Neural progenitor cell (in vitro differentiated cells): ENCODE results near the gene WDR7. TPM values are rescaled to one million over a fixed set of nuclear protein-coding genes. Genes with fewer than 3 reads are reported as not detected.

Source experiments
- DNase-seq: peaks from one replicate; pipeline ENCODE4 v3.0.0-alpha.2; 2016; ENCODE audit warnings: low spot score
- H2AFZ ChIP-seq: fragments of 200-600 bp; sonication (generic); replicated peaks from 2 replicates; pipeline ENCODE4 v1.6.1; 2016; ENCODE audit warnings: antibody characterized with exemption
- H3F3A ChIP-seq: fragments of 200-600 bp; sonication (generic); 2 replicates; pipeline ENCODE4 v1.6.1; 2016; ENCODE audit warnings: antibody characterized with exemption, low read depth
- H3K27ac ChIP-seq: fragments of 200-600 bp; sonication (generic); 2 replicates; pipeline ENCODE4 v1.5.1; 2016; ENCODE audit warnings: mild to moderate bottlenecking
- H3K27me3 ChIP-seq: fragments of 200-600 bp; sonication (generic); 2 replicates; pipeline ENCODE4 v1.6.1; 2016; ENCODE audit warnings: mild to moderate bottlenecking, moderate library complexity
- H3K36me3 ChIP-seq: fragments of 200-600 bp; sonication (generic); 2 replicates; pipeline ENCODE4 v1.5.1; 2016
- H3K4me1 ChIP-seq: fragments of 200-600 bp; sonication (generic); 2 replicates; pipeline ENCODE4 v1.6.1; 2016; ENCODE audit warnings: mixed run types
- H3K4me2 ChIP-seq: fragments of 200-600 bp; sonication (generic); 2 replicates; pipeline ENCODE4 v1.6.1; 2016
- H3K4me3 ChIP-seq: fragments of 200-600 bp; sonication (generic); 2 replicates; pipeline ENCODE4 v1.5.1; 2016
- H3K79me2 ChIP-seq: fragments of 200-600 bp; sonication (generic); 2 replicates; pipeline ENCODE4 v1.6.1; 2016; ENCODE audit warnings: low read depth
- H3K9ac ChIP-seq: fragments of 200-600 bp; sonication (generic); 2 replicates; pipeline ENCODE4 v1.6.1; 2016
- H3K9me3 ChIP-seq: fragments of 200-600 bp; sonication (generic); 2 replicates; pipeline ENCODE4 v1.5.1; 2016; ENCODE audit warnings: low read depth
- H4K20me1 ChIP-seq: fragments of 200-600 bp; sonication (generic); 2 replicates; pipeline ENCODE4 v1.6.1; 2016; ENCODE audit warnings: low read depth
- H3K27ac Mint-ChIP-seq: 3 replicates; pipeline ENCODE4 v1.8.0; 2021; ENCODE audit warnings: mixed read lengths
- H3K27me3 Mint-ChIP-seq: 2 replicates; pipeline ENCODE4 v1.8.0; 2022; ENCODE audit warnings: low read depth, mild to moderate bottlenecking, inconsistent platforms, moderate library complexity, mixed read lengths; ENCODE audit not compliant: insufficient read depth
- H3K36me3 Mint-ChIP-seq: 3 replicates; pipeline ENCODE4 v1.8.0; 2021; ENCODE audit warnings: mixed read lengths
- H3K4me1 Mint-ChIP-seq: 3 replicates; pipeline ENCODE4 v1.8.0; 2021; ENCODE audit warnings: mixed read lengths
- H3K4me3 Mint-ChIP-seq: 3 replicates; pipeline ENCODE4 v1.8.0; 2021; ENCODE audit warnings: mild to moderate bottlenecking, moderate library complexity, mixed read lengths
- H3K9me3 Mint-ChIP-seq: 3 replicates; pipeline ENCODE4 v1.8.0; 2020; ENCODE audit warnings: mixed read lengths
- CTCF ChIP-seq: fragments of 200-600 bp; sonication (generic); IDR thresholded peaks from 2 replicates; pipeline ENCODE4 v1.5.1; 2017; ENCODE audit warnings: antibody characterized with exemption, mild to moderate bottlenecking
- EZH2 ChIP-seq: fragments of 200-600 bp; sonication (generic); IDR thresholded peaks from 2 replicates; pipeline ENCODE4 v1.6.1; 2017; ENCODE audit warnings: antibody characterized with exemption, mild to moderate bottlenecking, moderate library complexity
- EZH2phosphoT487 ChIP-seq: fragments of 200-600 bp; sonication (generic); IDR thresholded peaks from 2 replicates; pipeline ENCODE4 v1.6.1; 2017; ENCODE audit warnings: antibody characterized with exemption
- total RNA-seq: library from RNA; depleted of rRNA; stranded (reverse); fragments of >200 nt; gene quantifications from 2 replicates; pipeline ENCODE4 v1.2.3, GENCODE V29; 2015; ENCODE audit warnings: low replicate concordance

WDR7 gene
- total RNA-seq, 1 donor from 2014 or later = 12.3 TPM

- H2AFZ ChIP-seq = no peak overlapping the region
- peaks cover 5% of the 10 kb centered on the region for H3F3A ChIP-seq
- H3K4me3 ChIP-seq = no peak overlapping the region
- no peaks in the 10 kb centered on the region for H3K79me2 ChIP-seq
- H3K27me3 ChIP-seq = no peaks in the 10 kb centered on the region
- Mint-ChIP-seq H3K27me3 (no peaks in the 10 kb centered on the region), H3K4me3 (no peak overlapping the region), H3K36me3 (no peaks in the 10 kb centered on the region), H3K27ac (no peak overlapping the region), H3K4me1 (peaks cover 33% of the 10 kb centered on the region), H3K9me3 (no peaks in the 10 kb centered on the region)
- H3K9ac ChIP-seq = no peak overlapping the region
- no peak overlapping the region for H3K4me2 ChIP-seq
- H3K27ac ChIP-seq = no peak overlapping the region
- peaks cover 16% of the 10 kb centered on the region for H3K4me1 ChIP-seq
- H3K36me3 ChIP-seq = no peaks in the 10 kb centered on the region
- TF ChIP-seq EZH2phosphoT487 (no peak), CTCF (no peak), EZH2 (no peak)
- peaks cover 11% of the 10 kb centered on the region for H4K20me1 ChIP-seq
- no peaks in the 10 kb centered on the region for H3K9me3 ChIP-seq
- DNase-seq = no peak
Observed at GRCh38 chr18:56988022-56988421, 336.9 kb downstream of the WDR7 start.

DNA sequence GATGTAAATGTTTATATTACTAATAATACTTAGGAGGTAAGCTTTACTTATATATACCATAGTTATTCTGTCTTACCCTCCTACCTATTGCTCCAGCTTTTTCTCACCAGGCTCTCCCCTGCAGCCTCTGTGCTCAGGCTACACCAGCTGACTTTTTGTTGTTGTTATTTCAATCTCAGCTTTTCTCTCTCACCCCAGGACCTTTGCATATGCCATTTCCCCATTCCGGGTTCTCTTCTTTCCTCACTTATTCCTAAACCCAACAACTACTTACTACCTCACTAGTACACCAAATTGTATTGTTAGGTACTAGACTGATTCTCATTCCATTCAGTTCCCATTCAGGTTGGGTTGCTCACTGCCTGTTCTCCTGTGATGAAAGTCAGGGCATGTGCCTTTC, 339.5 kb downstream of the WDR7 start:
- H3K4me1 Mint-ChIP-seq = peaks cover 27% of the 10 kb centered on the region
- no peak for TF ChIP-seq EZH2
- TF ChIP-seq EZH2phosphoT487 = no peak
- TF ChIP-seq CTCF = no peak
- Histone ChIP-seq H2AFZ (no peak overlapping the region), H3K36me3 (no peaks in the 10 kb centered on the region), H3K4me1 (peaks cover 14% of the 10 kb centered on the region), H3K9me3 (no peaks in the 10 kb centered on the region), H3K27ac (no peak overlapping the region), H3K9ac (no peak overlapping the region), H4K20me1 (peaks cover 11% of the 10 kb centered on the region), H3F3A (peaks cover 5% of the 10 kb centered on the region), H3K4me3 (no peak overlapping the region), H3K4me2 (no peak overlapping the region), H3K27me3 (no peaks in the 10 kb centered on the region), H3K79me2 (no peaks in the 10 kb centered on the region)
- no peaks in the 10 kb centered on the region for H3K9me3 Mint-ChIP-seq
- no peaks in the 10 kb centered on the region for H3K27me3 Mint-ChIP-seq
- H3K27ac Mint-ChIP-seq = no peak overlapping the region
- no peaks in the 10 kb centered on the region for H3K36me3 Mint-ChIP-seq
- H3K4me3 Mint-ChIP-seq = no peak overlapping the region
- DNase-seq = no peak

DNA sequence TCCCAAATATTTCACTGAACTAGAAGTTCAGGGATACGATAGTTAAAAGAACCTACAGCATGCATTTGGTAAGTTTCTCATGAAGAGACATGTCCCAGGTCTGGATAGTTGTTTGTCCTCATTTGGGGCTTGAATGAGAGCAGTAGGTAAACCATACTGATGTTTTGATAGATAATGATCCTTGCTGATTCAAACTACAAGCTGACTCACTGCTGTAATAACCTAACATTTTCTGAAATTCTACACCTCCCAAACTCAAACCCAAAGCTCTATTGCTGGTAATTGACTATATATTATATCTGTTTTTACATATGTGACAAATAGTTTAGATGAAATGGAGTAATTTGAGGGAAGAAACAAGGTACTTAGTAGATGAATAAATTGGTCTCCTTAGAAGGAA, 341.6 kb downstream of the WDR7 start:
- Histone ChIP-seq H3K9me3 (no peaks in the 10 kb centered on the region), H3K4me3 (no peak overlapping the region), H3K4me1 (no peaks in the 10 kb centered on the region), H3K4me2 (no peak overlapping the region), H2AFZ (no peak overlapping the region), H3K27ac (no peak overlapping the region), H3K27me3 (no peaks in the 10 kb centered on the region), H3K9ac (no peak overlapping the region), H3K36me3 (no peaks in the 10 kb centered on the region), H3K79me2 (no peaks in the 10 kb centered on the region), H4K20me1 (no peaks in the 10 kb centered on the region), H3F3A (no peaks in the 10 kb centered on the region)
- Mint-ChIP-seq H3K4me3 (no peak overlapping the region), H3K27ac (no peak overlapping the region), H3K27me3 (no peaks in the 10 kb centered on the region), H3K36me3 (no peaks in the 10 kb centered on the region), H3K4me1 (peaks cover 10% of the 10 kb centered on the region), H3K9me3 (no peaks in the 10 kb centered on the region)
- no peak for TF ChIP-seq CTCF
- TF ChIP-seq EZH2phosphoT487 = no peak
- TF ChIP-seq EZH2 = no peak
- no peak for DNase-seq
